IPS DF 6.9 (cell line): ENCODE measurements around the gene IFT57.

ENCODE experiments used
- DNase-seq: peaks from one replicate; pipeline ENCODE4 v3.0.0-alpha.2; 2013; ENCODE audit warnings: low read depth, low spot score
- H3K27ac ChIP-seq: one replicate; pipeline ENCODE4 v1.5.1; 2013; ENCODE audit warnings: low read length, control low read depth
- H3K27me3 ChIP-seq: 2 replicates; pipeline ENCODE4 v1.6.1; 2013; ENCODE audit warnings: mild to moderate bottlenecking, low read length; ENCODE audit not compliant: control insufficient read depth, insufficient read depth
- H3K36me3 ChIP-seq: 2 replicates; pipeline ENCODE4 v1.6.1; 2013; ENCODE audit warnings: low read length; ENCODE audit not compliant: control insufficient read depth, insufficient read depth
- H3K4me1 ChIP-seq: 2 replicates; pipeline ENCODE4 v1.6.1; 2013; ENCODE audit warnings: low read length; ENCODE audit not compliant: control insufficient read depth, insufficient read depth
- H3K4me3 ChIP-seq: 2 replicates; pipeline ENCODE4 v1.5.1; 2013; ENCODE audit warnings: mild to moderate bottlenecking, low read length
- H3K9me3 ChIP-seq: 2 replicates; pipeline ENCODE4 v1.6.1; 2013; ENCODE audit warnings: low read length, inconsistent platforms; ENCODE audit not compliant: control insufficient read depth, insufficient read depth
- WGBS: extraction: QIAGEN DNeasy Blood & Tissue Kit; methylation state at CpG from one replicate; pipeline ENCODE4 v1.1.7; 2013; ENCODE audit warnings: mixed read lengths, missing lambda C conversion rate; ENCODE audit not compliant: insufficient read length, insufficient coverage; 5-methylcytosine and 5-hydroxymethylcytosine counted together

The IFT57 gene

DNA sequence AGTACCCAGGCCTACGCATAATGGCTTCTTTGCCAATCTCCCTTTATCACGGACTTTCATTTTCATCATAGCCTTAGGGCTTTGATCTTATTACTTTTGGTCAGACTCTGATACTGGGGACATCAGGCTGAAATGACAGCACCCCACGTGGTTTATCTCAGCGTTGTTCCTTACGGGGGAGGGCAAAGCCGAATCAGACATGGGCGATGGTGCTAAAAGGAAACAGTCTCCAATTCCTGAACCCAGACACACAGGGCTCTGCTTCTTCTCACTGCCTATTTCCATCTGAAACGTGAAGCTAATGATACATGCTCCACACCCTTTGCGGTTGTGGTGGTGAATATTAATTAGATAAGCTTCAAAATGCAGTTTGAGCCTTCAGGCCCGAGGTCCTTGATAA lies 72.0 kb downstream of the IFT57 start:
- no peak for DNase-seq

DNA sequence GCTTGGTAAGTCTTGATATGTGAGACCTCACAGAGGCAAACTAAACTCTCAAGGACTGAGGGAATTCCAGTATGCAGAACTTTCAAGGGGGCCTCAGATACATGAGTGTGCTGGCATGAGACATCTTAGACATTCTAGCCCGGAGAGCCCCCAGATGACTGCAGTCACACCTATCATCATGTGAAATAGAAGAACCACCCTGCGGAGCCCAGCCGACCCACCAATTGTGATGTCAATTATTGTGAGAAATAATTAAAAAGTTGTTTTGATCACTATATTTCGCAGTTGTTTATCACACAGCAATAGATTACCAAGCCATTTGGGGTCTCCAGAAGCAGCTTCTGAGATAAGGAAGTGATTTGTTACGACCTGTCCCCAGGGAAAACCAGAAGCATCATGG lies 76.1 kb downstream of the IFT57 start:
- Histone ChIP-seq H3K27ac (no peak overlapping the region), H3K4me3 (no peak overlapping the region), H3K27me3 (no peaks in the 10 kb centered on the region), H3K9me3 (no peaks in the 10 kb centered on the region), H3K4me1 (no peaks in the 10 kb centered on the region), H3K36me3 (no peaks in the 10 kb centered on the region)
- no CpG with 5 or more reads among the region's 5 CpGs for WGBS
- DNase-seq, result no peak

More for the DNA sequence above, 72.0 kb downstream of the IFT57 start:
- Histone ChIP-seq H3K36me3 (no peaks in the 10 kb centered on the region), H3K4me1 (no peaks in the 10 kb centered on the region), H3K4me3 (no peak overlapping the region), H3K27me3 (no peaks in the 10 kb centered on the region), H3K9me3 (no peaks in the 10 kb centered on the region), H3K27ac (no peak overlapping the region)
- WGBS, result no CpG with 5 or more reads among the region's 10 CpGs

DNA sequence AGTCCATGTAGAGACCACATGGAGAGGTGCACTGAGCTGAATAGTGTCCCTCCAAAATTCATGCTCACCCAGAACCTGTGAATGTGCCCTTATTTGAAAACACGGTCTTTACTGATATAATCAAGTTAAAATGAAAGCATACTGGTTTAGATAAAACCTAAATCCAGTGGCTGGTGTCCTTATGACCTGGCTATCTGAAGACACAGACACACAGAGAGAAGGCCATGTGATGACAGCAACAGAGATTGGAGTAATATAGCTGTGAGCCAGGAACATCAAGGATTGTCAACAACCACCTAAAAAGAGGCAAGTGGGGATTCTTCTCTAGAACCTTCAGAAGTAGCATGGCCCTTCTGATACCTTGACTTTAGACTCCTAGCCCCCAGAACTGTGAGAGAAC lies 76.6 kb downstream of the IFT57 start:
- WGBS, result no CpG with 5 or more reads among the region's 1 CpG
- no peak for DNase-seq
- Histone ChIP-seq H3K27ac (no peak overlapping the region), H3K27me3 (no peaks in the 10 kb centered on the region), H3K36me3 (no peaks in the 10 kb centered on the region), H3K9me3 (no peaks in the 10 kb centered on the region), H3K4me3 (no peak overlapping the region), H3K4me1 (no peaks in the 10 kb centered on the region)

DNA sequence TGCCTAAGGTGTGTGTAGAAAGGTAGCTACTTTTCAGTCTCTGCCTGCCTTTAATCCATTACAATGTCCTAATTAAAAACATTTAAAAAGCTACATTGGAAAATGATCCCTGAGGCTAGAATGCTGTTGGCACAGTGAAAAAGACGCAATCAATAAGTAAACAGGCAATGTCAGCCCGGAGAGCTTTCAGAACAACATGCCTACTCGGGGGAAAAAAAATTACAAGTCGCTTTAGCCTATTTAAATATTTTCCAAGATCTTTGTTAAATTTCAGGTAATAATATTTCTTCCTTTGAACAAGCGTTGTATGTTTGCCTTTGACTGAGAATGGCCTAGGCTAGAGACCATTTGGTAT lies 84.8 kb downstream of the IFT57 start:
- DNase-seq, result no peak
- H3K4me1 ChIP-seq, result no peaks in the 10 kb centered on the region
- no peaks in the 10 kb centered on the region for H3K9me3 ChIP-seq
- H3K27me3 ChIP-seq, result no peaks in the 10 kb centered on the region
- H3K36me3 ChIP-seq, result no peaks in the 10 kb centered on the region
- no peak overlapping the region for H3K27ac ChIP-seq
- H3K4me3 ChIP-seq, result no peak overlapping the region
- WGBS, result no CpG with 5 or more reads among the region's 5 CpGs

DNA sequence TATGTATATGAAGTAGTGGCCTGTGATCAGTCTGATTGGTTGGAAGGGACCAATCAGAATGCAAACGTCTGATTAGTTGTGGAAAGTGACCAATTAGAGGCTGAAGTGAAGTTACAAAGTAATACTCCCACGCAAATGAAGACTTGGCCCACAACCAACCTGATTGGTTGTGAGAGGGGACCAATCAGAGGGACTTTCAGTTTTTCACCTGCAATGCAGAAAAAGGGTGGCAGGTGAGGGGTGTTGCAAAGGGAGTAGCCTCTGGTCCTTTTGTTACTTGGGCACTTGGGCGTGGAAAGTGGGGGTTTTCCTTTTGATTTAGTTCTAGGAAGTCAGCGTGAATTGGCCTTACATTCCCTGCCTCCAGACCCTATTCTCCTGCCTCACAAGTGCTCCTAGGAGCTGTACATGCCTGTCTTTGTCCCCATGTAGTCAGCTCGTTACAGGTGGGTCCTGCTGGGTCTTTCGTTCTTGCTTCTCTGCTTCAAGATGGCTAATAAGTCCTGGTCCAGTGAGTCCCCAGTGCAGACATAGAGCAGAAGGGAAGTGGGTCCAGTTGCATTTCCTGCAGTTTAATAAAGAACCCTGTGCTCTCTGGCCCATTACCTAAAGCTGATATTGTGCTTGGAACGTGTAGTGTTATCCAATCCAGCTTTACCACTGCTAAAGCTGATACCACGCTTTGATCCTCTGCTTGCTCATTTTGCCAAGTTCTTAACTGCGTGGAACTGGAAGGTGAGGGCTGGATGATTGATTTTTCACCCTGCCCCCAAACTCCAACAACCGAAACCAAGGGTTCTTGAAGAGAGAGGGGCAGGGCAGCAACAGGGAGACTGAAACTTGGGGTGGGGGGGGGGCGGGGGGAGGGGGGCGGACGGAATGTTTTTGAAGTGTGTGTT lies 85.4 kb downstream of the IFT57 start:
- no CpG with 5 or more reads among the region's 13 CpGs for WGBS
- Histone ChIP-seq H3K27ac (no peak overlapping the region), H3K4me3 (no peak overlapping the region), H3K9me3 (no peaks in the 10 kb centered on the region), H3K36me3 (no peaks in the 10 kb centered on the region), H3K4me1 (no peaks in the 10 kb centered on the region), H3K27me3 (no peaks in the 10 kb centered on the region)
- no peak for DNase-seq

DNA sequence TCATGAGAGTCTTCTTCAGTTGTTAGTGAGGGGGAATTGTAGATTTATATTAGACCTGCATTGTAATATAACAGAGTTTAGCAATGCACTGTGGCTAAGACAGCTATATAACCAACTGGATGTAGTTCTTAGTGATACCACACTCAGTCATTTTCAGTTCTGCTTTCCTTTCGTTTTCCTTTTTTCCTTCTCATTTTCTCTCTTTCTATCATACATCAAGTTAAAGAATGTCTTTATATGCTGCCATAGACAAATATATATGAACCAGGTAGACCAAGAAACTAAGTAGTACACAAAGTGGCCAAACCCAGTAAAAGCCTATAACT lies 87.7 kb downstream of the IFT57 start:
- Histone ChIP-seq H3K9me3 (no peaks in the 10 kb centered on the region), H3K4me3 (no peak overlapping the region), H3K36me3 (no peaks in the 10 kb centered on the region), H3K4me1 (no peaks in the 10 kb centered on the region), H3K27ac (no peak overlapping the region), H3K27me3 (no peaks in the 10 kb centered on the region)
- no CpG with 5 or more reads among the region's 1 CpG for WGBS
- DNase-seq, result no peak

DNA sequence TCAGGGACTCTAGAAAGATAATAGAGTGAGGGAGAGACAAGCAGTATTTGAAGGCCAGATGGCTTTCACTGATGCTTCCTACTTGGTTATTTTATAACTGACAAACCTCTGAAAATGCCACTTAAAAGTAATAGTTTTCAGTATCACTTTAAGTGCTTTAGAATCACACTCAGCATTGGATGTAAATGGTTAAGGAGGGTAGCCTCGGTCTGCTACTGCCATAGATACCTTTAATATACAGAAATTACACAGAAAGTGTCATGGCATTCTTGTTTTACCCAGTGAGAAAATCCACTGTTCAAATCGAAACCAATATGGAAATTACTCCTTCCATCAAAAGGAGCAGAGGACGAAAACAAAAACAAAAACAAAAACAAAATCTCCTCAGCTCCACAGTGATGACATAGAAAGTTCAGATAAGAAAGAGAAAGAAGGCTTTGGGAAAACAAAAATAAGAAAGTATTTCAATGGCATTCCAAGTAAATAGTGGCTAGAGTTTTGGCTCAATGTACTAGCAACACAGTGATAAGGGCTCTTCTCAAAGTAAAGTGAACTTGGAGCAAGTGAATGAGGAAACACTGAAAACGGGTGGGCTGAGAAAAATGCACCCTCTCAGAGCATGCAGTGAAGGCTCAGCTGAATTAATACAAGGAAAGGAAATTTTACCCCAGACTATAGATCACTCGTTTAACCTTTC lies 88.2 kb downstream of the IFT57 start:
- Histone ChIP-seq H3K4me1 (no peaks in the 10 kb centered on the region), H3K36me3 (no peaks in the 10 kb centered on the region), H3K27ac (no peak overlapping the region), H3K27me3 (no peaks in the 10 kb centered on the region), H3K4me3 (no peak overlapping the region), H3K9me3 (no peaks in the 10 kb centered on the region)
- no CpG with 5 or more reads among the region's 5 CpGs for WGBS
- DNase-seq, result no peak

DNA sequence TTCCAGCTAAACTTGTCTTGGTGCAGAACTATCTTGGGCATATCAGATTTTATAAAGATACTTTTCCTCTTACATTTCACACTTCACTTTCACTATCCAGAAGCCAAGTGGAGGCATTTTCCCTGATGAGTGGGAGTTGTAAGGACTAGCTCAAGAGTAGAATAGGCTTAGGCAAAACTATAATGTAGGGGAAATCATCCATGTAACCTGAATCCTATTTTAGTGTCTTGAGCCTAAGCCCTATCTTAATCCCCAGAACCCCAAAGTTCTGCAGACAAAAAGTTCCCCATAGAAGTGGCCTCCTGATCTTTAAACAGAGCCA lies 89.2 kb downstream of the IFT57 start:
- H3K9me3 ChIP-seq, result no peaks in the 10 kb centered on the region
- no peak overlapping the region for H3K27ac ChIP-seq
- H3K4me1 ChIP-seq, result no peaks in the 10 kb centered on the region
- no peak overlapping the region for H3K4me3 ChIP-seq
- DNase-seq, result no peak
- H3K27me3 ChIP-seq, result no peaks in the 10 kb centered on the region
- H3K36me3 ChIP-seq, result no peaks in the 10 kb centered on the region

DNA sequence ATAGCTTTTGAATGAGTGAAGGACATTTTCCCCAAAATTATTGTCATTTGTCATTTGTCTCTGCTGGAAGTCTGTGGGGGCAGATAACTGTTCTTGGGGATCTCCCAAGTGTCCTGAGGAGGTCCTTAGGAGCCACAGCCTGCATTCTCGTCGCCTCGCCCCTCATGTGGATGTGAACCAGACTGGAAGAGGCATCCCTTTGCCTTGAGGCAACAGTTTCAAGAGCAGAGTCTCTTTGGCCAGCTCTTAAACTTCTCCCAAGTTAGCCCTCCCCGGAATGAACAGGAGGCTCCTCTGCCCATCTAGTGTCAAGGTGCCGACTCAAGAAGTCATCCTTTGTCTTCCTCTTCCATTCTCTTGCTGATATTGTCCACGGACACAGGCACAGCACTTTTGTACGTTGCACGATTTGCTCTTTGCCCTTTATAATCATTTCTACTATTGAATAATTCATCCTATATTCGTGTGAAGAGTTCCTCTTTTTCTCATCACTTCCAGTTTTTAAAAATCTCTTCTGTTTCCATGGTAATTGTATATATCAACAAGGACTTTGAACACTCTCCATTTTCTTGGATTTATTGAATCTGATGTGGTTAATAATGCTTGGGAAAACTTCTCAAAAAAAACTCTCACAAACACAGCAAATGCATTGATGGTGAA lies 90.6 kb downstream of the IFT57 start:
- H3K27ac ChIP-seq, result no peak overlapping the region
- no peaks in the 10 kb centered on the region for H3K4me1 ChIP-seq
- no peaks in the 10 kb centered on the region for H3K9me3 ChIP-seq
- no peaks in the 10 kb centered on the region for H3K27me3 ChIP-seq
- WGBS, result no CpG with 5 or more reads among the region's 9 CpGs
- no peak for DNase-seq
- no peak overlapping the region for H3K4me3 ChIP-seq
- H3K36me3 ChIP-seq, result no peaks in the 10 kb centered on the region

DNA sequence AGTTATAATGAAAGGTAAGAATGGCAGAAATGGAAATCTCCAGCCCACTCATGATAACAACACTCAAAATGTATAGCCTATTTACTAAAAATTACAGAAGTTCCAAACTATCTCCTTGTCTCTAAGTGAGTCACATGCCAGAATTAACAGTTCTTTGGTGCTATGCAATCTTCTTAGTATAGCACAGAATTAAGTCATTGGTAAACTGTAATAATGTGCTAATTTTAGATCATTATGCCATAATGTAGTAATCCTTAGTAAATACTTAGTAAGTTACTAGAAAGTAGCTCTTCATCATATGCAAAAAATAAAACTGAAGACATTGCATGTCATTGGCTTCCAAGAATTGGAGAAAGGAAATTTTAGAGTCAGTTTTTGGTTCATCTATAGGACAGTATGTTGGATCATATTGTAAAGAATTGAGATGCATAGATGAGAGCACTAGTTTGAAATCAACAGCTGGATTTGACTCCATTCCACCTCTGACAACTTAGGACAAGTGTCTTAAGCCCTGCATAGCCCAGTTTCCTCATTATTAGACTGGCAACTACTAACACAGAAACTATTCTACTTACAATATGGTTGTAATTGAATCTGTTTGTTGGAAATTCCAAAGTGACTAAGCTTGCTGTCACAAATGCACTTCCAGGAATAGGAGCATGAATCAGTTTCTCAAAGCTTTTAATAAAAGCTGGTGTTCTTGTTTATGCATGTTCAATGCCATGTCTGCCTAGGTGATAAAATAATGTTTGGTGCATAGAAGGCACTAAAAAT lies 91.3 kb downstream of the IFT57 start:
- no peaks in the 10 kb centered on the region for H3K9me3 ChIP-seq
- no peaks in the 10 kb centered on the region for H3K27me3 ChIP-seq
- no peaks in the 10 kb centered on the region for H3K4me1 ChIP-seq
- no peak overlapping the region for H3K4me3 ChIP-seq
- no peak for DNase-seq
- H3K27ac ChIP-seq, result no peak overlapping the region
- H3K36me3 ChIP-seq, result no peaks in the 10 kb centered on the region
